GM23338 (cell line): ENCODE data around the gene ASB5. TPM values are rescaled to one million over a fixed set of nuclear protein-coding genes. Genes with fewer than 3 reads are reported as not detected.

Source experiments
- ATAC-seq: fragments of 200-7000 bp; cut with Tn5 transposase; 3 replicates; pipeline ENCODE4 v1.9.1; 2020
- DNase-seq: peaks from one replicate; pipeline ENCODE4 v3.0.0-alpha.2; 2015; ENCODE audit warnings: low spot score
- H2AFZ ChIP-seq: fragments of 200-600 bp; sonication (generic); 2 replicates; pipeline ENCODE4 v1.8.0; 2016; ENCODE audit warnings: antibody characterized with exemption, mild to moderate bottlenecking, moderate library complexity
- H3F3A ChIP-seq: fragments of 200-600 bp; sonication (generic); replicated peaks from 2 replicates; pipeline ENCODE4 v1.8.0; 2017; ENCODE audit warnings: antibody characterized with exemption, mixed run types, low read depth
- H3K27ac ChIP-seq: fragments of 200-600 bp; sonication (generic); 2 replicates; pipeline ENCODE4 v1.6.1; 2016; ENCODE audit warnings: low read depth
- H3K27me3 ChIP-seq: fragments of 200-600 bp; sonication (generic); 2 replicates; pipeline ENCODE4 v1.8.0; 2016; ENCODE audit warnings: mild to moderate bottlenecking, mixed run types, moderate library complexity; ENCODE audit not compliant: insufficient read depth
- H3K36me3 ChIP-seq: fragments of 200-600 bp; sonication (generic); 2 replicates; pipeline ENCODE4 v1.8.0; 2016; ENCODE audit warnings: mild to moderate bottlenecking; ENCODE audit not compliant: insufficient read depth
- H3K4me1 ChIP-seq: fragments of 200-600 bp; sonication (generic); 2 replicates; pipeline ENCODE4 v1.8.0; 2016; ENCODE audit warnings: mild to moderate bottlenecking, moderate library complexity; ENCODE audit not compliant: insufficient read depth
- H3K4me2 ChIP-seq: fragments of 200-600 bp; sonication (generic); 2 replicates; pipeline ENCODE4 v1.7.1; 2017; ENCODE audit warnings: mixed run types
- H3K4me3 ChIP-seq: fragments of 200-600 bp; sonication (generic); 2 replicates; pipeline ENCODE4 v1.6.1; 2016; ENCODE audit warnings: mixed run types
- H3K79me2 ChIP-seq: fragments of 200-600 bp; sonication (generic); replicated peaks from 2 replicates; pipeline ENCODE4 v1.8.0; 2017; ENCODE audit warnings: mild to moderate bottlenecking; ENCODE audit not compliant: insufficient read depth
- H3K9me2 ChIP-seq: fragments of 200-600 bp; sonication (generic); 2 replicates; pipeline ENCODE4 v1.8.0; 2017; ENCODE audit not compliant: insufficient read depth
- H4K20me1 ChIP-seq: fragments of 200-600 bp; sonication (generic); replicated peaks from 2 replicates; pipeline ENCODE4 v1.8.0; 2017; ENCODE audit warnings: mild to moderate bottlenecking; ENCODE audit not compliant: insufficient read depth
- H3K27ac Mint-ChIP-seq: 2 replicates; pipeline ENCODE4 v1.8.0; 2020; ENCODE audit warnings: inconsistent platforms, mild to moderate bottlenecking, moderate library complexity, mixed read lengths
- H3K27me3 Mint-ChIP-seq: 3 replicates; pipeline ENCODE4 v1.8.0; 2022; ENCODE audit warnings: low read depth, mild to moderate bottlenecking, moderate library complexity, mixed read lengths, inconsistent platforms; ENCODE audit not compliant: insufficient read depth, poor library complexity
- H3K36me3 Mint-ChIP-seq: 3 replicates; pipeline ENCODE4 v1.8.0; 2021; ENCODE audit warnings: low read depth, mild to moderate bottlenecking, inconsistent platforms, moderate library complexity, mixed read lengths
- H3K4me1 Mint-ChIP-seq: 3 replicates; pipeline ENCODE4 v1.8.0; 2020; ENCODE audit warnings: mild to moderate bottlenecking, inconsistent platforms, mixed read lengths
- H3K4me3 Mint-ChIP-seq: 3 replicates; pipeline ENCODE4 v1.8.0; 2021; ENCODE audit warnings: moderate library complexity, mild to moderate bottlenecking, inconsistent platforms, mixed read lengths
- H3K9me3 Mint-ChIP-seq: 3 replicates; pipeline ENCODE4 v1.8.0; 2020; ENCODE audit warnings: moderate library complexity, mild to moderate bottlenecking, inconsistent platforms, mixed read lengths
- CREB1 ChIP-seq: fragments of 250-450 bp; sonication (Bioruptor Pico); IDR thresholded peaks from 2 replicates; pipeline ENCODE4 v1.5.0; 2020; ENCODE audit warnings: low read depth, mild to moderate bottlenecking, moderate library complexity
- CTCF ChIP-seq, 2 experiments: fragments of 200-600 bp in 1 of 2; sonication (generic) in 1 of 2; conservative IDR thresholded peaks; 2 replicates each; pipeline versions ENCODE4 v1.5.1 to v1.6.1; 2016 to 2017; ENCODE audit warnings: antibody characterized with exemption in 2 of 2, low read depth in 2 of 2, mild to moderate bottlenecking in 2 of 2, moderate library complexity in 1 of 2
- EZH2 ChIP-seq: fragments of 200-600 bp; sonication (generic); IDR thresholded peaks from one replicate; pipeline ENCODE4 v1.8.0; 2017; ENCODE audit warnings: antibody characterized with exemption, mild to moderate bottlenecking, low read depth; ENCODE audit not compliant: unreplicated experiment
- EZH2phosphoT487 ChIP-seq: fragments of 200-600 bp; sonication (generic); IDR thresholded peaks from one replicate; pipeline ENCODE4 v1.8.1; 2018; ENCODE audit warnings: antibody characterized with exemption; ENCODE audit not compliant: unreplicated experiment
- JUNB ChIP-seq: IDR thresholded peaks from one replicate; pipeline ENCODE4 v1.6.1; 2016; ENCODE audit warnings: antibody characterized with exemption; ENCODE audit not compliant: unreplicated experiment
- NANOG ChIP-seq: IDR thresholded peaks from 2 replicates; pipeline ENCODE4 v1.6.1; 2016; ENCODE audit warnings: antibody characterized with exemption, borderline replicate concordance
- POLR2AphosphoS5 ChIP-seq: IDR thresholded peaks from 2 replicates; pipeline ENCODE4 v1.6.1; 2016; ENCODE audit warnings: antibody characterized with exemption, low read depth
- STAT1 ChIP-seq: IDR thresholded peaks from one replicate; pipeline ENCODE4 v1.6.1; 2016; ENCODE audit warnings: antibody characterized with exemption; ENCODE audit not compliant: unreplicated experiment
- ZNF114 ChIP-seq: fragments of 250-450 bp; sonication (Bioruptor Pico); IDR thresholded peaks from 2 replicates; pipeline ENCODE4 v1.5.0; 2020; ENCODE audit warnings: mild to moderate bottlenecking, moderate library complexity
- ZNF331 ChIP-seq: fragments of 250-450 bp; sonication (Bioruptor Pico); IDR thresholded peaks from 2 replicates; pipeline ENCODE4 v1.5.0; 2020; ENCODE audit warnings: low read depth, mild to moderate bottlenecking, moderate library complexity
- polyA plus RNA-seq: library from polyadenylated mRNA; unstranded; fragments of >200 nt; fragmentation: Nextera tagmentation; extraction: Ambion mirVana; gene quantifications from 2 replicates; pipeline ENCODE4 v1.2.1, GENCODE V29; 2016
- total RNA-seq: library from RNA; depleted of rRNA; stranded (reverse); fragments of >200 nt; shearing (Covaris generic); gene quantifications from 2 replicates; pipeline ENCODE4 v1.2.3, GENCODE V29; 2014
- TF ChIP-seq, protein P1 (sequence below): IDR thresholded peaks from one replicate; pipeline ENCODE4 v1.6.1; 2018; ENCODE audit warnings: antibody characterized with exemption; ENCODE audit not compliant: unreplicated experiment
- TF ChIP-seq, protein P2 (sequence below): IDR thresholded peaks from 2 replicates; pipeline ENCODE4 v1.6.1; 2016; ENCODE audit warnings: antibody characterized with exemption
- TF ChIP-seq, protein P3 (sequence below): fragments of 250-450 bp; sonication (Bioruptor Pico); IDR thresholded peaks from 2 replicates; pipeline ENCODE4 v1.5.0; 2020; ENCODE audit warnings: mild to moderate bottlenecking, moderate library complexity

The ASB5 gene
- total and polyA plus RNA-seq, 2 experiments from 2014 or later, result not detected

GRCh38 chr4:176259330-176260090 is 9.5 kb downstream of the ASB5 start:
- H2AFZ ChIP-seq, result no peak overlapping the region
- H3K4me1 ChIP-seq, result no peaks in the 10 kb centered on the region
- no peaks in the 10 kb centered on the region for H3K27me3 ChIP-seq
- no peak overlapping the region for H3K4me2 ChIP-seq
- TF ChIP-seq CREB1 (CRISPR knock-in tag) (no peak), NANOG (no peak), ZNF114 (CRISPR knock-in tag) (no peak), EZH2phosphoT487 (no peak), EZH2 (no peak), POLR2AphosphoS5 (no peak), JUNB (no peak), CTCF (conservative IDR thresholded peaks at IDR 0.05; ENCODE audit: low read depth in 2 of 2) (no peak), STAT1 (no peak), ZNF331 (CRISPR knock-in tag) (no peak)
- TF ChIP-seq, protein P1, sequence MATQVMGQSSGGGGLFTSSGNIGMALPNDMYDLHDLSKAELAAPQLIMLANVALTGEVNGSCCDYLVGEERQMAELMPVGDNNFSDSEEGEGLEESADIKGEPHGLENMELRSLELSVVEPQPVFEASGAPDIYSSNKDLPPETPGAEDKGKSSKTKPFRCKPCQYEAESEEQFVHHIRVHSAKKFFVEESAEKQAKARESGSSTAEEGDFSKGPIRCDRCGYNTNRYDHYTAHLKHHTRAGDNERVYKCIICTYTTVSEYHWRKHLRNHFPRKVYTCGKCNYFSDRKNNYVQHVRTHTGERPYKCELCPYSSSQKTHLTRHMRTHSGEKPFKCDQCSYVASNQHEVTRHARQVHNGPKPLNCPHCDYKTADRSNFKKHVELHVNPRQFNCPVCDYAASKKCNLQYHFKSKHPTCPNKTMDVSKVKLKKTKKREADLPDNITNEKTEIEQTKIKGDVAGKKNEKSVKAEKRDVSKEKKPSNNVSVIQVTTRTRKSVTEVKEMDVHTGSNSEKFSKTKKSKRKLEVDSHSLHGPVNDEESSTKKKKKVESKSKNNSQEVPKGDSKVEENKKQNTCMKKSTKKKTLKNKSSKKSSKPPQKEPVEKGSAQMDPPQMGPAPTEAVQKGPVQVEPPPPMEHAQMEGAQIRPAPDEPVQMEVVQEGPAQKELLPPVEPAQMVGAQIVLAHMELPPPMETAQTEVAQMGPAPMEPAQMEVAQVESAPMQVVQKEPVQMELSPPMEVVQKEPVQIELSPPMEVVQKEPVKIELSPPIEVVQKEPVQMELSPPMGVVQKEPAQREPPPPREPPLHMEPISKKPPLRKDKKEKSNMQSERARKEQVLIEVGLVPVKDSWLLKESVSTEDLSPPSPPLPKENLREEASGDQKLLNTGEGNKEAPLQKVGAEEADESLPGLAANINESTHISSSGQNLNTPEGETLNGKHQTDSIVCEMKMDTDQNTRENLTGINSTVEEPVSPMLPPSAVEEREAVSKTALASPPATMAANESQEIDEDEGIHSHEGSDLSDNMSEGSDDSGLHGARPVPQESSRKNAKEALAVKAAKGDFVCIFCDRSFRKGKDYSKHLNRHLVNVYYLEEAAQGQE, result no peak
- TF ChIP-seq, protein P2, sequence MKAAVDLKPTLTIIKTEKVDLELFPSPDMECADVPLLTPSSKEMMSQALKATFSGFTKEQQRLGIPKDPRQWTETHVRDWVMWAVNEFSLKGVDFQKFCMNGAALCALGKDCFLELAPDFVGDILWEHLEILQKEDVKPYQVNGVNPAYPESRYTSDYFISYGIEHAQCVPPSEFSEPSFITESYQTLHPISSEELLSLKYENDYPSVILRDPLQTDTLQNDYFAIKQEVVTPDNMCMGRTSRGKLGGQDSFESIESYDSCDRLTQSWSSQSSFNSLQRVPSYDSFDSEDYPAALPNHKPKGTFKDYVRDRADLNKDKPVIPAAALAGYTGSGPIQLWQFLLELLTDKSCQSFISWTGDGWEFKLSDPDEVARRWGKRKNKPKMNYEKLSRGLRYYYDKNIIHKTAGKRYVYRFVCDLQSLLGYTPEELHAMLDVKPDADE, result no peak
- TF ChIP-seq, protein P3, sequence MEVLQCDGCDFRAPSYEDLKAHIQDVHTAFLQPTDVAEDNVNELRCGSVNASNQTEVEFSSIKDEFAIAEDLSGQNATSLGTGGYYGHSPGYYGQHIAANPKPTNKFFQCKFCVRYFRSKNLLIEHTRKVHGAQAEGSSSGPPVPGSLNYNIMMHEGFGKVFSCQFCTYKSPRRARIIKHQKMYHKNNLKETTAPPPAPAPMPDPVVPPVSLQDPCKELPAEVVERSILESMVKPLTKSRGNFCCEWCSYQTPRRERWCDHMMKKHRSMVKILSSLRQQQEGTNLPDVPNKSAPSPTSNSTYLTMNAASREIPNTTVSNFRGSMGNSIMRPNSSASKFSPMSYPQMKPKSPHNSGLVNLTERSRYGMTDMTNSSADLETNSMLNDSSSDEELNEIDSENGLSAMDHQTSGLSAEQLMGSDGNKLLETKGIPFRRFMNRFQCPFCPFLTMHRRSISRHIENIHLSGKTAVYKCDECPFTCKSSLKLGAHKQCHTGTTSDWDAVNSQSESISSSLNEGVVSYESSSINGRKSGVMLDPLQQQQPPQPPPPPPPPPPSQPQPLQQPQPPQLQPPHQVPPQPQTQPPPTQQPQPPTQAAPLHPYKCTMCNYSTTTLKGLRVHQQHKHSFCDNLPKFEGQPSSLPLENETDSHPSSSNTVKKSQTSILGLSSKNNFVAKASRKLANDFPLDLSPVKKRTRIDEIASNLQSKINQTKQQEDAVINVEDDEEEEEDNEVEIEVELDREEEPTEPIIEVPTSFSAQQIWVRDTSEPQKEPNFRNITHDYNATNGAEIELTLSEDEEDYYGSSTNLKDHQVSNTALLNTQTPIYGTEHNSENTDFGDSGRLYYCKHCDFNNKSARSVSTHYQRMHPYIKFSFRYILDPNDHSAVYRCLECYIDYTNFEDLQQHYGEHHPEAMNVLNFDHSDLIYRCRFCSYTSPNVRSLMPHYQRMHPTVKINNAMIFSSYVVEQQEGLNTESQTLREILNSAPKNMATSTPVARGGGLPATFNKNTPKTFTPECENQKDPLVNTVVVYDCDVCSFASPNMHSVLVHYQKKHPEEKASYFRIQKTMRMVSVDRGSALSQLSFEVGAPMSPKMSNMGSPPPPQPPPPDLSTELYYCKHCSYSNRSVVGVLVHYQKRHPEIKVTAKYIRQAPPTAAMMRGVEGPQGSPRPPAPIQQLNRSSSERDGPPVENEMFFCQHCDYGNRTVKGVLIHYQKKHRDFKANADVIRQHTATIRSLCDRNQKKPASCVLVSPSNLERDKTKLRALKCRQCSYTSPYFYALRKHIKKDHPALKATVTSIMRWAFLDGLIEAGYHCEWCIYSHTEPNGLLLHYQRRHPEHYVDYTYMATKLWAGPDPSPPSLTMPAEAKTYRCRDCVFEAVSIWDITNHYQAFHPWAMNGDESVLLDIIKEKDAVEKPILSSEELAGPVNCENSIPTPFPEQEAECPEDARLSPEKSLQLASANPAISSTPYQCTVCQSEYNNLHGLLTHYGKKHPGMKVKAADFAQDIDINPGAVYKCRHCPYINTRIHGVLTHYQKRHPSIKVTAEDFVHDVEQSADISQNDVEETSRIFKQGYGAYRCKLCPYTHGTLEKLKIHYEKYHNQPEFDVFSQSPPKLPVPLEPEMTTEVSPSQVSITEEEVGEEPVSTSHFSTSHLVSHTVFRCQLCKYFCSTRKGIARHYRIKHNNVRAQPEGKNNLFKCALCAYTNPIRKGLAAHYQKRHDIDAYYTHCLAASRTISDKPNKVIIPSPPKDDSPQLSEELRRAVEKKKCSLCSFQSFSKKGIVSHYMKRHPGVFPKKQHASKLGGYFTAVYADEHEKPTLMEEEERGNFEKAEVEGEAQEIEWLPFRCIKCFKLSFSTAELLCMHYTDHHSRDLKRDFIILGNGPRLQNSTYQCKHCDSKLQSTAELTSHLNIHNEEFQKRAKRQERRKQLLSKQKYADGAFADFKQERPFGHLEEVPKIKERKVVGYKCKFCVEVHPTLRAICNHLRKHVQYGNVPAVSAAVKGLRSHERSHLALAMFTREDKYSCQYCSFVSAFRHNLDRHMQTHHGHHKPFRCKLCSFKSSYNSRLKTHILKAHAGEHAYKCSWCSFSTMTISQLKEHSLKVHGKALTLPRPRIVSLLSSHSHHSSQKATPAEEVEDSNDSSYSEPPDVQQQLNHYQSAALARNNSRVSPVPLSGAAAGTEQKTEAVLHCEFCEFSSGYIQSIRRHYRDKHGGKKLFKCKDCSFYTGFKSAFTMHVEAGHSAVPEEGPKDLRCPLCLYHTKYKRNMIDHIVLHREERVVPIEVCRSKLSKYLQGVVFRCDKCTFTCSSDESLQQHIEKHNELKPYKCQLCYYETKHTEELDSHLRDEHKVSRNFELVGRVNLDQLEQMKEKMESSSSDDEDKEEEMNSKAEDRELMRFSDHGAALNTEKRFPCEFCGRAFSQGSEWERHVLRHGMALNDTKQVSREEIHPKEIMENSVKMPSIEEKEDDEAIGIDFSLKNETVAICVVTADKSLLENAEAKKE (CRISPR knock-in tag), result no peak
- no peak for DNase-seq
- Mint-ChIP-seq H3K4me3 (no peak overlapping the region), H3K36me3 (no peaks in the 10 kb centered on the region), H3K27me3 (peaks cover 3% of the 10 kb centered on the region), H3K27ac (no peak overlapping the region), H3K9me3 (no peaks in the 10 kb centered on the region), H3K4me1 (no peaks in the 10 kb centered on the region)
- no peak for ATAC-seq
- H3K9me2 ChIP-seq, result no peaks in the 10 kb centered on the region
- H3K27ac ChIP-seq, result no peak overlapping the region
- H3K79me2 ChIP-seq, result no peaks in the 10 kb centered on the region
- H4K20me1 ChIP-seq, result no peaks in the 10 kb centered on the region
- no peak overlapping the region for H3K4me3 ChIP-seq
- H3F3A ChIP-seq, result no peaks in the 10 kb centered on the region
- no peaks in the 10 kb centered on the region for H3K36me3 ChIP-seq
